MCF 10A (cell line): ENCODE measurements around the gene CAPN9. TPM values are rescaled to one million over a fixed set of nuclear protein-coding genes. Genes with fewer than 3 reads are reported as not detected.

Source experiments
- BruUV-seq: library from RNA; stranded (reverse); fragments of 400-500 nt; replicated peaks from 2 replicates; lab custom pipeline; 2021; lab: Mats Ljungman, UMichigan
- CTCF ChIA-PET: fragments of 300-600 bp; sonication (Branson Sonifier 250); formaldehyde crosslinking; extraction: SDS; loops from one replicate; lab custom pipeline; 2021; ENCODE audit warnings: antibody characterized with exemption, inconsistent platforms; lab: Yijun Ruan, JAX
- POLR2A ChIA-PET: fragments of 300-600, 350-650 bp; sonication (Branson Sonifier 250); formaldehyde crosslinking; extraction: SDS; loops from one replicate; lab custom pipeline; 2020; ENCODE audit warnings: antibody characterized with exemption, inconsistent platforms; lab: Yijun Ruan, JAX
- DNase-seq: peaks from one replicate; pipeline ENCODE4 v3.0.0-alpha.2; 2018; ENCODE audit not compliant: unreplicated experiment
- H3K27ac Mint-ChIP-seq: one replicate; pipeline ENCODE4 v1.8.0; 2022; ENCODE audit warnings: mild to moderate bottlenecking, low read depth, mixed read lengths; ENCODE audit not compliant: unreplicated experiment
- H3K27me3 Mint-ChIP-seq: one replicate; pipeline ENCODE4 v1.8.0; 2022; ENCODE audit warnings: mixed read lengths; ENCODE audit not compliant: insufficient read depth, unreplicated experiment
- H3K36me3 Mint-ChIP-seq: one replicate; pipeline ENCODE4 v1.8.0; 2022; ENCODE audit warnings: mild to moderate bottlenecking, moderate library complexity, mixed read lengths; ENCODE audit not compliant: insufficient read depth, unreplicated experiment
- H3K4me1 Mint-ChIP-seq: one replicate; pipeline ENCODE4 v1.8.0; 2022; ENCODE audit warnings: mixed read lengths; ENCODE audit not compliant: insufficient read depth, unreplicated experiment
- H3K4me3 Mint-ChIP-seq: one replicate; pipeline ENCODE4 v1.8.0; 2022; ENCODE audit warnings: mild to moderate bottlenecking, moderate library complexity, mixed read lengths; ENCODE audit not compliant: unreplicated experiment
- H3K9me3 Mint-ChIP-seq: one replicate; pipeline ENCODE4 v1.8.0; 2022; ENCODE audit warnings: mixed read lengths; ENCODE audit not compliant: unreplicated experiment
- intact Hi-C: fragments of 100-400 bp; cut with micrococcal nuclease; formaldehyde crosslinking; loops from 2 replicates; pipeline ENCODE4 v1.14.1; 2022
- total RNA-seq: library from RNA; stranded (reverse); gene quantifications from 2 replicates; pipeline ENCODE4 v1.2.3, GENCODE V29; 2022
- TF ChIP-seq, protein P1 (sequence below): fragments of 200-600 bp; IDR thresholded peaks from one replicate; pipeline ENCODE4 v1.8.0; 2022; ENCODE audit warnings: antibody characterized with exemption, mild to moderate bottlenecking; ENCODE audit not compliant: unreplicated experiment

The CAPN9 gene
- total RNA-seq, 1 experiment from 2014 or later, result not detected

GRCh38 chr1:230797942-230798365 is 50.8 kb downstream of the CAPN9 start:
- CTCF ChIA-PET, result interaction anchor here (0.6 to 4.4 kb wide), 54 partner anchors 8 to 824 kb away, joined by 3 to 70 read pairs (median 4); partner anchors contain the start of genes ARV1, COG2 and TTC13
- BruUV-seq, result no TSS peak
- H3K27me3 Mint-ChIP-seq, result peaks cover 34% of the 10 kb centered on the region
- DNase-seq, result peak; percentile 83
- intact Hi-C loops, result loop anchor here (1.0 to 5.0 kb wide), 6 partner anchors 69 to 806 kb away; partner anchors contain the start of genes ARV1, C1orf198 and TTC13
- no peak overlapping the region for H3K27ac Mint-ChIP-seq
- TF ChIP-seq, protein P1, sequence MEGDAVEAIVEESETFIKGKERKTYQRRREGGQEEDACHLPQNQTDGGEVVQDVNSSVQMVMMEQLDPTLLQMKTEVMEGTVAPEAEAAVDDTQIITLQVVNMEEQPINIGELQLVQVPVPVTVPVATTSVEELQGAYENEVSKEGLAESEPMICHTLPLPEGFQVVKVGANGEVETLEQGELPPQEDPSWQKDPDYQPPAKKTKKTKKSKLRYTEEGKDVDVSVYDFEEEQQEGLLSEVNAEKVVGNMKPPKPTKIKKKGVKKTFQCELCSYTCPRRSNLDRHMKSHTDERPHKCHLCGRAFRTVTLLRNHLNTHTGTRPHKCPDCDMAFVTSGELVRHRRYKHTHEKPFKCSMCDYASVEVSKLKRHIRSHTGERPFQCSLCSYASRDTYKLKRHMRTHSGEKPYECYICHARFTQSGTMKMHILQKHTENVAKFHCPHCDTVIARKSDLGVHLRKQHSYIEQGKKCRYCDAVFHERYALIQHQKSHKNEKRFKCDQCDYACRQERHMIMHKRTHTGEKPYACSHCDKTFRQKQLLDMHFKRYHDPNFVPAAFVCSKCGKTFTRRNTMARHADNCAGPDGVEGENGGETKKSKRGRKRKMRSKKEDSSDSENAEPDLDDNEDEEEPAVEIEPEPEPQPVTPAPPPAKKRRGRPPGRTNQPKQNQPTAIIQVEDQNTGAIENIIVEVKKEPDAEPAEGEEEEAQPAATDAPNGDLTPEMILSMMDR, result peak; percentile 70
- H3K9me3 Mint-ChIP-seq, result no peaks in the 10 kb centered on the region
- POLR2A ChIA-PET, result interaction anchor here (0.6 to 1.3 kb wide), 3 partner anchors 11 to 241 kb away, joined by 3 to 4 read pairs (median 3); no protein-coding TSS in a partner anchor
- H3K4me1 Mint-ChIP-seq, result no peaks in the 10 kb centered on the region
- no peaks in the 10 kb centered on the region for H3K36me3 Mint-ChIP-seq
- H3K4me3 Mint-ChIP-seq, result no peak overlapping the region

DNA sequence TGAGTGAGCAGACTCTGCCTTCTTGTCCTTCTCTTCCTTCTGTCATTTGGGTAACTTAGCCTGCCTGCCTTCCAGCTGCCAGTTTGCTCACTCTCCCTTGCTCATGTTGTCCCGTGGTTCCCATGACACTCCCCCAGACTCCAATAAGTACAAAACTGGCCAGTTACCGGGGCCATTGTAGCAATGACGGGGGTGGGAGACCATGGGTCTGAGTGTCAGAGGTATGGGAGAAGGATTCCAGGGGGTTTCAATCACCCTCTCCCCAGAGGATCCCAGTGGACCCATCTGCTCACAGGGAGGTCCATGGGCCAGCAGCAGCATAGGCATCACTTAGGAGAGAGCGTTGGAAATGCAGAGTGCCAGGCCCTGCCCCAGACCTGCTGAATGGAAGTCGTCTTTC is 51.3 kb downstream of the CAPN9 start:
- no TSS peak for BruUV-seq
- no peaks in the 10 kb centered on the region for H3K9me3 Mint-ChIP-seq
- no peaks in the 10 kb centered on the region for H3K4me1 Mint-ChIP-seq
- H3K36me3 Mint-ChIP-seq, result no peaks in the 10 kb centered on the region
- intact Hi-C loops, result loop anchor here (1.0 to 5.0 kb wide), 6 partner anchors 69 to 806 kb away; partner anchors contain the start of genes ARV1, C1orf198 and TTC13
- H3K27ac Mint-ChIP-seq, result no peak overlapping the region
- DNase-seq, result no peak
- no peak overlapping the region for H3K4me3 Mint-ChIP-seq
- TF ChIP-seq, protein P1, result no peak
- CTCF ChIA-PET, result interaction anchor here (0.5 to 4.4 kb wide), 48 partner anchors 9 to 786 kb away, joined by 3 to 70 read pairs (median 4); partner anchors contain the start of genes ARV1, COG2 and TTC13
- H3K27me3 Mint-ChIP-seq, result peaks cover 34% of the 10 kb centered on the region
- POLR2A ChIA-PET, result interaction anchor here (0.6 to 1.3 kb wide), 4 partner anchors 11 to 240 kb away, joined by 3 to 4 read pairs (median 4); partner anchors contain the start of genes ARV1 and TTC13

- H3K27ac Mint-ChIP-seq, result no peak overlapping the region
- H3K9me3 Mint-ChIP-seq, result no peaks in the 10 kb centered on the region
- peaks cover 54% of the 10 kb centered on the region for H3K27me3 Mint-ChIP-seq
- H3K36me3 Mint-ChIP-seq, result no peaks in the 10 kb centered on the region
- intact Hi-C loops, result no loop called here
- no peaks in the 10 kb centered on the region for H3K4me1 Mint-ChIP-seq
- no peak overlapping the region for H3K4me3 Mint-ChIP-seq
- POLR2A ChIA-PET, result interaction anchor here (0.6 to 1.6 kb wide), 4 partner anchors 11 to 66 kb away, joined by 3 to 4 read pairs (median 3); no protein-coding TSS in a partner anchor
- TF ChIP-seq, protein P1, result no peak
- no TSS peak for BruUV-seq
- CTCF ChIA-PET, result interaction anchor here (0.5 to 1.7 kb wide), 8 partner anchors 19 to 746 kb away, joined by 3 to 4 read pairs (median 3); no protein-coding TSS in a partner anchor
- no peak for DNase-seq
Measured at GRCh38 chr1:230800891-230801840, 54.0 kb downstream of the CAPN9 start.

GRCh38 chr1:230804396-230804795 is 57.2 kb downstream of the CAPN9 start:
- POLR2A ChIA-PET, result interaction anchor here (1.2 kb wide), 1 partner anchor 11 kb away, joined by 4 read pairs; no protein-coding TSS in a partner anchor
- TF ChIP-seq, protein P1, result no peak
- no peak overlapping the region for H3K4me3 Mint-ChIP-seq
- DNase-seq, result no peak
- intact Hi-C loops, result no loop called here
- H3K4me1 Mint-ChIP-seq, result no peaks in the 10 kb centered on the region
- H3K36me3 Mint-ChIP-seq, result no peaks in the 10 kb centered on the region
- CTCF ChIA-PET, result interaction anchor here (0.6 to 1.2 kb wide), 4 partner anchors 8 to 131 kb away, joined by 3 to 6 read pairs (median 4); no protein-coding TSS in a partner anchor
- no TSS peak for BruUV-seq
- H3K9me3 Mint-ChIP-seq, result no peaks in the 10 kb centered on the region
- peaks cover 56% of the 10 kb centered on the region for H3K27me3 Mint-ChIP-seq
- H3K27ac Mint-ChIP-seq, result no peak overlapping the region
